HepG2 (cell line): ENCODE data around the gene NCKAP1. TPM values are rescaled to one million over a fixed set of nuclear protein-coding genes. Genes with fewer than 3 reads are reported as not detected.

Experiments
- CAMTA2 ChIP-seq: sonication (generic); formaldehyde crosslinking; IDR thresholded peaks from 2 replicates; pipeline ENCODE4 v1.4.0; 2020; ENCODE audit warnings: mild to moderate bottlenecking, missing genetic modification reagents, borderline replicate concordance
- CBX2 ChIP-seq, 2 experiments: fragments of 200-600 bp in 1 of 2; sonication (generic); formaldehyde crosslinking in 1 of 2; IDR thresholded peaks; 2 replicates each; pipeline versions ENCODE4 v1.7.0 to v1.8.1; 2018 to 2022; ENCODE audit warnings: low read depth in 2 of 2, low read length in 1 of 2, mild to moderate bottlenecking in 1 of 2, missing genetic modification reagents in 1 of 2
- GATA4 ChIP-seq: sonication (generic); IDR thresholded peaks from 2 replicates; pipeline ENCODE4 v1.6.1; 2016; ENCODE audit warnings: antibody characterized with exemption, low read depth, borderline replicate concordance
- GTF2F1 ChIP-seq: fragments of 150-350 bp; IDR thresholded peaks from 2 replicates; pipeline ENCODE4 v1.6.1; 2014; ENCODE audit warnings: low read length
- KDM5B ChIP-seq: sonication (generic); formaldehyde crosslinking; IDR thresholded peaks from 2 replicates; pipeline ENCODE4 v1.4.0; 2020; ENCODE audit warnings: missing genetic modification reagents, mild to moderate bottlenecking, borderline replicate concordance
- KLF9 ChIP-seq: IDR thresholded peaks from 2 replicates; pipeline ENCODE4 v1.6.1; 2016; ENCODE audit warnings: low read depth
- MIXL1 ChIP-seq: IDR thresholded peaks from 2 replicates; pipeline ENCODE4 v1.6.1; 2016
- PAWR ChIP-seq: sonication (generic); formaldehyde crosslinking; IDR thresholded peaks from 2 replicates; pipeline ENCODE4 v1.4.0; 2020; ENCODE audit warnings: missing genetic modification reagents, mild to moderate bottlenecking, borderline replicate concordance
- PAX8 ChIP-seq: sonication (generic); formaldehyde crosslinking; IDR thresholded peaks from 2 replicates; pipeline ENCODE4 v1.8.0; 2022; ENCODE audit warnings: mild to moderate bottlenecking, missing genetic modification reagents, borderline replicate concordance
- RFXANK ChIP-seq: IDR thresholded peaks from 2 replicates; pipeline ENCODE4 v1.6.1; 2016
- SETDB1 ChIP-seq: sonication (generic); formaldehyde crosslinking; IDR thresholded peaks from 2 replicates; pipeline ENCODE4 v1.5.1; 2020; ENCODE audit warnings: missing genetic modification reagents, mild to moderate bottlenecking, borderline replicate concordance
- SIX1 ChIP-seq: sonication (generic); formaldehyde crosslinking; IDR thresholded peaks from 2 replicates; pipeline ENCODE4 v1.4.0; 2020; ENCODE audit warnings: missing genetic modification reagents, borderline replicate concordance
- SMAD1 ChIP-seq: sonication (generic); formaldehyde crosslinking; IDR thresholded peaks from 2 replicates; pipeline ENCODE4 v1.4.0; 2020; ENCODE audit warnings: missing genetic modification reagents, low read depth, mild to moderate bottlenecking, borderline replicate concordance
- ZNF160 ChIP-seq: sonication (generic); formaldehyde crosslinking; IDR thresholded peaks from 2 replicates; pipeline ENCODE4 v1.8.0; 2022; ENCODE audit warnings: mild to moderate bottlenecking, inconsistent platforms, missing genetic modification reagents
- ZNF253 ChIP-seq: sonication (generic); formaldehyde crosslinking; IDR thresholded peaks from 2 replicates; pipeline ENCODE4 v1.8.0; 2022; ENCODE audit warnings: mild to moderate bottlenecking, missing genetic modification reagents, borderline replicate concordance
- ZNF274 ChIP-seq: sonication (generic); formaldehyde crosslinking; IDR thresholded peaks from 2 replicates; pipeline ENCODE4 v1.5.1; 2020; ENCODE audit warnings: mild to moderate bottlenecking, missing genetic modification reagents
- ZNF652 ChIP-seq: IDR thresholded peaks from 2 replicates; pipeline ENCODE4 v1.6.1; 2016; ENCODE audit warnings: low read depth, borderline replicate concordance
- ZNF761 ChIP-seq: sonication (generic); formaldehyde crosslinking; conservative IDR thresholded peaks from 2 replicates; pipeline ENCODE4 v1.4.0; 2020; ENCODE audit warnings: mild to moderate bottlenecking, missing genetic modification reagents
- ZSCAN20 ChIP-seq: sonication (generic); formaldehyde crosslinking; IDR thresholded peaks from 2 replicates; pipeline ENCODE4 v1.4.0; 2020; ENCODE audit warnings: missing genetic modification reagents, mild to moderate bottlenecking, borderline replicate concordance
- polyA plus RNA-seq, 8 experiments: library from polyadenylated mRNA; depleted of rRNA in 3 of 8; stranded (reverse) in 7 of 8; unstranded in 1 of 8; fragments of >200 nt; fragmentation: Illumina TruSeq in 4 of 8; extraction: Trizol in 4 of 8; gene quantifications; 2 replicates each; pipeline versions ENCODE4 v1.2.1 to v1.2.3, GENCODE V29; 2011 to 2016; ENCODE audit warnings: low read depth in 4 of 8, missing spikeins in 1 of 8, mixed read lengths in 1 of 8; ENCODE audit not compliant: insufficient read depth in 1 of 8
- total RNA-seq, 5 experiments: library from RNA; depleted of rRNA; stranded (reverse); fragments of >200 nt; fragmentation: Illumina TruSeq; extraction: Trizol; gene quantifications; 2 replicates each; pipeline ENCODE4 v1.2.3, GENCODE V29; 2016; ENCODE audit warnings: low read depth in 1 of 5
- TF ChIP-seq, protein P1 (sequence below): sonication (generic); formaldehyde crosslinking; IDR thresholded peaks from 2 replicates; pipeline ENCODE4 v1.4.0; 2020; ENCODE audit warnings: missing genetic modification reagents
- TF ChIP-seq, protein P2 (sequence below): sonication (generic); formaldehyde crosslinking; IDR thresholded peaks from 2 replicates; pipeline ENCODE4; 2020; ENCODE audit warnings: missing genetic modification reagents, mild to moderate bottlenecking, borderline replicate concordance
- TF ChIP-seq, protein P3 (sequence below): sonication (generic); formaldehyde crosslinking; IDR thresholded peaks from 2 replicates; pipeline ENCODE4 v1.8.0; 2022; ENCODE audit warnings: mild to moderate bottlenecking, missing genetic modification reagents

Gene NCKAP1
- total and polyA plus RNA-seq, 2 of the 13 experiments (the other 11 are each of a cell fraction or from before 2014, with no cell fraction given), result 72.1 to 96.3 TPM

DNA sequence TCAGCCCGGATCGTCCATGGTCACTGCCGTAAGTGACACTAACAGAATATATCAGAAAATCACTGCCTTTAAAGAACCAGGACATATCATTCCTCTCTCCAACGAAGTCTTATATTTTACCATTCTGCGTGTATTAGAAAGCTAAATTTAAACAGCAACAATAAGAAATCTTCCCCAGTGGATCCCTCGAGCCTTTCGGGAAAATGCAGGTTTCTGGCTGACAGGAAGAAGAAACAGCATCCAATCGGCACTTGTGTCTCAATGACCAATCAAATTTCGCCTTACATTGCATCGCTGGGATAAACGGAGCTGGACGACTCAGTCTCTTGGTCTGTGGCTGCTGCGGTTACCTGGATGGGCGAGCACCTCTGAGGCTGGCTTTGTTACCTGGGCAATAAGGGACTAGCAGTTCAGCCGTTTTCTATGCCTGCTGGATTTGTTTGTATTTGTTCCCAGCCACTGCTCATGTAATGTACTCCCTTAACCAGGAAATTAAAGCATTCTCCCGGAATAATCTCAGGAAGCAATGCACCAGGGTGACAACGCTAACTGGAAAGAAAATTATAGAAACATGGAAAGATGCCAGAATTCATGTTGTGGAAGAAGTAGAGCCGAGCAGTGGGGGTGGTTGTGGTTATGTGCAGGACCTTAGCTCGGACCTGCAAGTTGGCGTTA lies 40.3 kb upstream of the NCKAP1 start, which contains the start of gene DUSP19 (continued):
- TF ChIP-seq ZNF761 (CRISPR knock-in tag), result peak; percentile 73; the same call in 1 of the 2 replicates
- TF ChIP-seq MIXL1 (CRISPR knock-in tag), result no peak
- TF ChIP-seq CBX2 (IDR thresholded peaks at IDR 0.05; ENCODE audit: low read depth, low read length), result no peak
- peak; percentile 69; the same call in 1 of the 2 replicates for TF ChIP-seq CBX2 (CRISPR knock-in tag; IDR thresholded peaks at IDR 0.05; ENCODE audit: low read depth)
- no peak for TF ChIP-seq ZNF253 (CRISPR knock-in tag)
- TF ChIP-seq, protein P1, sequence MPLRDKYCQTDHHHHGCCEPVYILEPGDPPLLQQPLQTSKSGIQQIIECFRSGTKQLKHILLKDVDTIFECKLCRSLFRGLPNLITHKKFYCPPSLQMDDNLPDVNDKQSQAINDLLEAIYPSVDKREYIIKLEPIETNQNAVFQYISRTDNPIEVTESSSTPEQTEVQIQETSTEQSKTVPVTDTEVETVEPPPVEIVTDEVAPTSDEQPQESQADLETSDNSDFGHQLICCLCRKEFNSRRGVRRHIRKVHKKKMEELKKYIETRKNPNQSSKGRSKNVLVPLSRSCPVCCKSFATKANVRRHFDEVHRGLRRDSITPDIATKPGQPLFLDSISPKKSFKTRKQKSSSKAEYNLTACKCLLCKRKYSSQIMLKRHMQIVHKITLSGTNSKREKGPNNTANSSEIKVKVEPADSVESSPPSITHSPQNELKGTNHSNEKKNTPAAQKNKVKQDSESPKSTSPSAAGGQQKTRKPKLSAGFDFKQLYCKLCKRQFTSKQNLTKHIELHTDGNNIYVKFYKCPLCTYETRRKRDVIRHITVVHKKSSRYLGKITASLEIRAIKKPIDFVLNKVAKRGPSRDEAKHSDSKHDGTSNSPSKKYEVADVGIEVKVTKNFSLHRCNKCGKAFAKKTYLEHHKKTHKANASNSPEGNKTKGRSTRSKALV (CRISPR knock-in tag), result peak; percentile 62; the same call in 1 of the 2 replicates
- TF ChIP-seq, protein P2, sequence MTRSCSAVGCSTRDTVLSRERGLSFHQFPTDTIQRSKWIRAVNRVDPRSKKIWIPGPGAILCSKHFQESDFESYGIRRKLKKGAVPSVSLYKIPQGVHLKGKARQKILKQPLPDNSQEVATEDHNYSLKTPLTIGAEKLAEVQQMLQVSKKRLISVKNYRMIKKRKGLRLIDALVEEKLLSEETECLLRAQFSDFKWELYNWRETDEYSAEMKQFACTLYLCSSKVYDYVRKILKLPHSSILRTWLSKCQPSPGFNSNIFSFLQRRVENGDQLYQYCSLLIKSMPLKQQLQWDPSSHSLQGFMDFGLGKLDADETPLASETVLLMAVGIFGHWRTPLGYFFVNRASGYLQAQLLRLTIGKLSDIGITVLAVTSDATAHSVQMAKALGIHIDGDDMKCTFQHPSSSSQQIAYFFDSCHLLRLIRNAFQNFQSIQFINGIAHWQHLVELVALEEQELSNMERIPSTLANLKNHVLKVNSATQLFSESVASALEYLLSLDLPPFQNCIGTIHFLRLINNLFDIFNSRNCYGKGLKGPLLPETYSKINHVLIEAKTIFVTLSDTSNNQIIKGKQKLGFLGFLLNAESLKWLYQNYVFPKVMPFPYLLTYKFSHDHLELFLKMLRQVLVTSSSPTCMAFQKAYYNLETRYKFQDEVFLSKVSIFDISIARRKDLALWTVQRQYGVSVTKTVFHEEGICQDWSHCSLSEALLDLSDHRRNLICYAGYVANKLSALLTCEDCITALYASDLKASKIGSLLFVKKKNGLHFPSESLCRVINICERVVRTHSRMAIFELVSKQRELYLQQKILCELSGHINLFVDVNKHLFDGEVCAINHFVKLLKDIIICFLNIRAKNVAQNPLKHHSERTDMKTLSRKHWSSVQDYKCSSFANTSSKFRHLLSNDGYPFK (CRISPR knock-in tag), result peak; percentile 64; the same call in 1 of the 2 replicates
- 0 out of 2 replicates have a peak, but pooled peaks have one; percentile 20 for TF ChIP-seq RFXANK
- TF ChIP-seq KLF9 (CRISPR knock-in tag), result no peak
- TF ChIP-seq ZSCAN20 (CRISPR knock-in tag), result peak; percentile 74; the same call in 1 of the 2 replicates
- TF ChIP-seq KDM5B (CRISPR knock-in tag), result peak; percentile 73; the same call in 1 of the 2 replicates
- peak; percentile 44; the same call in 1 of the 2 replicates for TF ChIP-seq SMAD1 (CRISPR knock-in tag)
- TF ChIP-seq CAMTA2 (CRISPR knock-in tag), result no peak
- TF ChIP-seq GTF2F1, result no peak
- 0 out of 2 replicates have a peak, but pooled peaks have one; percentile 70 for TF ChIP-seq SETDB1 (CRISPR knock-in tag)
- TF ChIP-seq PAX8 (CRISPR knock-in tag), result no peak
- TF ChIP-seq, protein P3, sequence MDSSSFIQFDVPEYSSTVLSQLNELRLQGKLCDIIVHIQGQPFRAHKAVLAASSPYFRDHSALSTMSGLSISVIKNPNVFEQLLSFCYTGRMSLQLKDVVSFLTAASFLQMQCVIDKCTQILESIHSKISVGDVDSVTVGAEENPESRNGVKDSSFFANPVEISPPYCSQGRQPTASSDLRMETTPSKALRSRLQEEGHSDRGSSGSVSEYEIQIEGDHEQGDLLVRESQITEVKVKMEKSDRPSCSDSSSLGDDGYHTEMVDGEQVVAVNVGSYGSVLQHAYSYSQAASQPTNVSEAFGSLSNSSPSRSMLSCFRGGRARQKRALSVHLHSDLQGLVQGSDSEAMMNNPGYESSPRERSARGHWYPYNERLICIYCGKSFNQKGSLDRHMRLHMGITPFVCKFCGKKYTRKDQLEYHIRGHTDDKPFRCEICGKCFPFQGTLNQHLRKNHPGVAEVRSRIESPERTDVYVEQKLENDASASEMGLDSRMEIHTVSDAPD (CRISPR knock-in tag), result peak; percentile 36
- TF ChIP-seq ZNF652 (CRISPR knock-in tag), result 0 out of 2 replicates have a peak, but pooled peaks have one; percentile 5
- no peak for TF ChIP-seq PAWR
- peak; percentile 61; the same call in 1 of the 2 replicates for TF ChIP-seq ZNF160 (CRISPR knock-in tag)
- TF ChIP-seq SIX1 (CRISPR knock-in tag), result 0 out of 2 replicates have a peak, but pooled peaks have one; percentile 29
- 0 out of 2 replicates have a peak, but pooled peaks have one; percentile 47 for TF ChIP-seq GATA4
- TF ChIP-seq ZNF274, result no peak; the same call in 1 of the 2 replicates
